HG03066 (cell line): ENCODE results near the gene EHMT1.

Experiments used
- ATAC-seq: cut with Tn5 transposase; IDR thresholded peaks from one replicate; pipeline ENCODE4 v1.9.1; 2021; ENCODE audit warnings: low read depth; ENCODE audit not compliant: unreplicated experiment

EHMT1 gene

GRCh38 chr9:137836151-137836830 is 217.5 kb downstream of the EHMT1 start:
- ATAC-seq = no peak

GRCh38 chr9:137836831-137837241 is 218.0 kb downstream of the EHMT1 start:
- no peak for ATAC-seq

DNA sequence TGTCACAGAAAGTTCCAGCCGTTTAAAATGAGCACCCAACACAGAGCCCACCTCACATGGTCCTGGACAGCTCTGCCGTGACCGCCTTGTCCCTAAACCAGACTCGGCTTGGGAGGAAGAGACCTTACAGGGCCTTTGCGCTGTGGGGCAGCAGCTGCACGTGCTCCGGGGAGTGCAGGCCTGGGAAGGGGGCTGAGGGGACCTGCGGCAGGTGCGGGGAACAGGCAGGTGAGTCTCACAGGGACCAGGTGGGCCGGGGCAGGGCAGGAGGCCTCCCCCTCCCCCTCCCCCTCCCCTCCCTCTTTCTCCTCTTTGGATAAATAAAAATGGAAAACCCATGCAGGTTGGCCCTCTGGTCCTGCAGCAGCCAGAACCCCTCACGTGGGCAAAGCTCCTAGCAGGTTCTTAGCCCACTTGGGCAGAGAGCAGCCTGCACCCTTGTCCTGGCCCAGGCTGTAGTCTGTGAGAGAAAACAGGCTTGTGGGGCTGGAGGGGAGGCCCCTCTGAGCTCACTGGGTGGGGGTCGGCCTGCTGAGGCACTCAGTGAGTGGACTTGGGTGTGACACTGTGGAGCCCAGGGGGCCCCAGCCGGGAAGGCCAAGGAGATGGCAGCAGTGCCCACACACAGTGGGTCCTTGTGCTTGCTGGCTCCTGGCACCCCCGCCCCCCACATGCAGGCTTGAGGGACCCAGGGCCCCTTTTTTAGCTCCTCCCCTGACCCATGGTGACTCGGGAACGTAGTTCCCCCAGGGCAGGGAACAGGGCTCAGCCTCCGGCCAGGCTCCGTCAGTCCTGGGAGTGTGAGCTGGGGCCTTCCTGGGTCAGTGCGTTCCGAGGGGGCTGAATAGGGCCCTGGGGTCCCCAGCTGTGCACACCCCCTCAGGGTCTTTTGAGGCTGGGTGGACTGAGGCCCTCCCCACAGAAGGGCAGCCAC is 218.8 kb downstream of the EHMT1 start:
- ATAC-seq = no peak

DNA sequence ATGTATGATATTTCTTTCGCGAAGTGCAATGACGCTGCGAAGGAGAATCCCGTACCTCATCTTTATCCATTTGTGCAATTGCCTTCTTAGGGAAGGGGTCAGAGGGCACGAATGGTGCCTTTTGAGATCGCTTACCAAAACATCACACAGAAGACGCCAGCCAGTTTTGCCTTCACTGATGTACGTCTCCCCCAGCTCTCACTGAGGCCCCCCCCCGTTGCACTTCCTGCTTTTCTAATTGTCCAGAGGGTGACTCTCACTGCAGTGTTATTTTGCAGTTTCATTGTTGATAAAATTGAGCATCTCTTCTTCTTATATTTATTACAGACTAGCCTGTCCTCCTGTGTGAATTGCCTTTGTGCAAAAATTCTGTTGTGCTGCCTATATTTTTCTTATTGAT is 219.8 kb downstream of the EHMT1 start:
- ATAC-seq = no peak

- ATAC-seq = no peak
Measured at GRCh38 chr9:137843355-137843754, 224.6 kb downstream of the EHMT1 start.

DNA sequence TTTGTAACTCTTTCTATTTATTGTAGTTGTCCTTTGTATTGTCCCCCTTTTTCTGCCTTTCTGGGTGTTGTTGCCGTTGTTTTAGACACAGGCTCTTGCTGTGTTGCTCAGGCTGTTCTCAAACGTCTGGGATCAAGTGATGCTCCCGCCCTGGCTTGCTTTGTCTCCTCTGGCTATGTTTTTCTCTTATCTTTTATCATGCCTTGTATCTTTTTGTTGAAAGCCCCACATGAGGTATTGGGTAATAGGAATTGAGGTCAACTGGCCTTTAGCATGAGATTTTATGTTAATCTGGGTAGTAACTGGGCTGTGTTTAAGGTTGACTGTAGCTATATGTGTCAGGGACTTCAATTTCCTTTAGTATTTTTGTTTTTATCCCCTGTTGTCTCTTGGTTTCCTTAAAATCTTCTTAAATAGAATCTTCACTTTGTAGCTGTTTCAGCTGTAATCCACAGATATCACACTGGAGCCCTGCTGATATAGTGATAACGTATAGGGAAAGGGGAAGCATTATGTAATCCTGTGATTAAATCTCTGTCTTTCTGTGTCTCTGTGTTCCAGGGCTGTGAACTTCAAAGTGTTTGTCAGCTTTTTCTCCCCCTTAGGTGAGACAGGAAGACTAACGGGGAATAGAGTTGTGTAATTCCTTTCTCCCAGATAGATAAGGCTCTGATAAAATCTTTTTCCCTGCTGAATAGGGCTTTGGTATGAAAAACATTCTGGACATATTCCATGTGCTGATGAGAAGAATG is 232.9 kb downstream of the EHMT1 start:
- ATAC-seq = no peak

- no peak for ATAC-seq
Measured at GRCh38 chr9:137853392-137853995, 234.7 kb downstream of the EHMT1 start.

GRCh38 chr9:137860361-137860760 is 241.6 kb downstream of the EHMT1 start:
- ATAC-seq = no peak

GRCh38 chr9:137865581-137866145 is 246.9 kb downstream of the EHMT1 start:
- no peak for ATAC-seq

DNA sequence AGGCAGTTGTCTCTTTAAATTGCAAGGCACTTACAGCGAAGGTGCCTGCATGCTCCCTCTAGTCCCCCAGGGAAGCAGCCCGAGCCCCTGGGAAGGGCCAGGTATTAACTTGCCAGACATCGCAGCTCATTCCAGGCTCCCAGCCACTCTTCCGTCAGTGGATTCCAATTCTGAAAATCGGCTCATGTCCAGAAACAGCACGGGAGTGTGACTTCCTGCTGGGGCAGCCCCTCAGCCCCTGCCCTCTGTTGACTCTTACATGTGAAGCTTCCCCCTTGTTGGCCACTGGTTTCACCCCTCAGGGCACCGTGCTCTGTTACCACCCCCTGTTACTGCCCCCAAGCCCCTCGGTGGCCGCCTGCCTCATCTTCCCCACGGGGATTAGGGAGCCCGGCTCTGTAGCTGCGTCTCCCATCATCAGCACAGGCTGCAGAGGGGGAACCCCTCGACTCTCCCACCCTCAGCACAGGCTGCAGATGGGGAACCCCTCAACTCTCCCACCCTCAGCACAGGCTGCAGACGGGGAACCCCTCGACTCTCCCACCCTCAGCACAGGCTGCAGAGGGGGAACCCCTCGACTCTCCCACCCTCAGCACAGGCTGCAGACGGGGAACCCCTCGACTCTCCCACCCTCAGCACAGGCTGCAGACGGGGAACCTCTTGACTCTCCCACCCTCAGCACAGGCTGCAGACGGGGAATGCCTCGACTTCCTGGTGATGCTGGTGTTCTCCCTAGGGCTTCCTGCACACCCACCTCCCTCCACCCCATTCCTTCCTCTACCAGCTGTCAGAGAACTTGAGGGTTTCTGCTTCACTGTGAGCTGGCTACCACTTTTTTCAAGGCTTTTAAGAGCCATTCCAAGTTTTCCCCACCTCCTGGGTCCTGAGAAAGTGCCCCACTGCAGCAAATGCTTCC is 247.7 kb downstream of the EHMT1 start:
- ATAC-seq = no peak

GRCh38 chr9:137870432-137870831 is 251.6 kb downstream of the EHMT1 start:
- no peak for ATAC-seq

DNA sequence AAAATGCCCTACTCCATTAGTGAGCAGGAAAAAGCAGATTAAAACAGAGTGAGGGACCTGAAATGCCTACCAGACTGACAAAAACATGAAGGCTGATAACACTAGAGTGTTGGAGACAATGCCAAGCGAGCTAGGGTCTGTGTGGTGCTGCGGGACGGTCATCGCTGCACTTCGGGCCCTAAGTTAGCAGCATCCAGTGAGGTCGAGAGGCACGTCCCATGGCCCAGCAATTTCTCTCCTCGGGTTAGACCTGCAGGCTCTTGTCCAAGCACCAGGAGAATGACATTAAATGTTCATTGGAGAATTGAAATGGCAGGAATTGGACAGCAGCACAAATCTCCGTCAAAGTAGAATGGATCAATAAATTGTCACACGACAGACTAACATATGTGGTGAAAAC is 253.5 kb downstream of the EHMT1 start:
- ATAC-seq = no peak

- ATAC-seq = no peak
Measured at GRCh38 chr9:137873408-137873807, 254.6 kb downstream of the EHMT1 start.

- no peak for ATAC-seq
Measured at GRCh38 chr9:137873858-137874362, 255.1 kb downstream of the EHMT1 start.

DNA sequence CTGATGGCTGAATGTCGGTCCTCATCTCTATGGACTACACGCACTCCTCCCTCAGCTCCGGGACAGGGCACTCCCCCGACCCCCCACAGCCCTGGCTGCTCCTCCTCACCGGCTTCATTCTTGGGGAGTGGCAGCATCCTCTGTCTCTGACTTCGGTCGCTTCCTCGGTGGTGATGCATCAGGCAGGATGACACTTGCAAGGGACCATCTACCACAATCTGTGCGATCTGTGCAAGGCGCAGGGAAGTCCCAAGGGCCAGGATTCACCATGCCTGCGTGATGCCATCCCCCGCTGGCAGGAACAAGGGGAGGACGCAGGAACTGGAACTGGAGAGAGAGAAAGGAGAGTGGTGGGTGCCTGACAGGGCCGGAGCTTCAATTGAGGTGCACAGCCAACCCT is 256.5 kb downstream of the EHMT1 start:
- no peak for ATAC-seq

GRCh38 chr9:137875846-137876245 is 257.0 kb downstream of the EHMT1 start:
- no peak for ATAC-seq

DNA sequence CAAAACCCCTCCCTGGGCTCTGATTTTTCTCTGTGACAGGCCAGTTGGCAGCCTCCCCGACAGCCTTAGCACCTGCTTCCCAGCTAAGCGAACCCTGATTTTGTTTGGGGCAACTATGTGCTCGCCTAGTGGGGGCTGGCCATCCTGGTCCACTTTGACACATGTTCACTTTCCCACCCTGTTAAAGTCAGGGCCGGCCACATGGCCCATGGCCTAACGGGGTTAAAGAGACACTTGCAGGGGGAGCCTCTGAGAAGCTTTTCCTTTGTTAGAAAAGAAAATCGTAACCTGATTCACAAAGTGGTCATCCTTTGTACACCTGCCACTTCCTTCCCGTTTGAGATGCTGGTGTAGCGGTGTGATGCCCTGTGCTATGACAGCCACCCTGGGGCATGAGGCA is 257.5 kb downstream of the EHMT1 start:
- no peak for ATAC-seq

- ATAC-seq = no peak
Measured at GRCh38 chr9:137876781-137877386, 258.1 kb downstream of the EHMT1 start.
